Suppressor macrophage treated with lipopolysaccharide for 4 hours (primary cell): ENCODE measurements around the gene C3orf20.

Experiments
- DNase-seq: peaks from one replicate; pipeline ENCODE4 v3.0.0-alpha.2; 2020

The C3orf20 gene

DNA sequence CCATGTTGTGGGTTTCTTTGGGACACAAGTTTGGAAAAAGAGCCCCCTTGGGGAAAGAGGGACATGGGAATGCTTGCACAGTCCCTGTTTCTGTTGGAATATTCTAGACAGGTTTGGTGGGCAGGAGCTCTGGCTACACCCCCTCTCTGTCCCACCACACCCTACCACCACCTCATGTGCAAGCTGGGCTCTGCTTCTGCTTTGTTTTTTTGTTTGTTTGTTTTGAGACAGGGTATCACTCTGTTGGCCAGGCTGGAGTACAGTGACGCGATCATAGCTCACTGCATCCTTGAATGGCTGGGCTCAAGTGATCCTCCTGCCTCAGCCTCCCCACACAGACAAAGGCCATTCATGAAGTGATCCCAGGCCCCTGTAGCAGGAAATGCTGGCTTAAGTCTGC, 86.9 kb downstream of the C3orf20 start:
- no peak for DNase-seq

DNA sequence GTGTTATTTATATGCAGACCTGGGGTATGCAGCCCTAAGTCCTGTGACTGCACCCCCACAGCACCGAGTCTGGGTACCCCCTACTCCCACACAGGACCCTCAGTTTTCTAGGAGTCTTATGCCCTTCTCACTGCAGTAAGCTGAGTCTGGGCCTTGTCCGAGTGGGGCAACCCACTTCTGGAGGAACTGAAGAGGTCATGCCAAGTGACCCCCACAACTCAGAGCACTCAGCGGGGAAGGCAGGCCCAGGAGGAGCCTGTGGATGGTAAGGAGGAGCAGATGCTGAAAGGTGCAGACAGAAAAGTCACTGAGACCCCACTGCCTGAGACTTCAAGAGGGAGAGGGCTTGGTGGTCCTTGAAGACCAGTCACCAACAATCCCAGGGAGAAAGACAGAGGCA, 87.8 kb downstream of the C3orf20 start:
- no peak for DNase-seq

DNA sequence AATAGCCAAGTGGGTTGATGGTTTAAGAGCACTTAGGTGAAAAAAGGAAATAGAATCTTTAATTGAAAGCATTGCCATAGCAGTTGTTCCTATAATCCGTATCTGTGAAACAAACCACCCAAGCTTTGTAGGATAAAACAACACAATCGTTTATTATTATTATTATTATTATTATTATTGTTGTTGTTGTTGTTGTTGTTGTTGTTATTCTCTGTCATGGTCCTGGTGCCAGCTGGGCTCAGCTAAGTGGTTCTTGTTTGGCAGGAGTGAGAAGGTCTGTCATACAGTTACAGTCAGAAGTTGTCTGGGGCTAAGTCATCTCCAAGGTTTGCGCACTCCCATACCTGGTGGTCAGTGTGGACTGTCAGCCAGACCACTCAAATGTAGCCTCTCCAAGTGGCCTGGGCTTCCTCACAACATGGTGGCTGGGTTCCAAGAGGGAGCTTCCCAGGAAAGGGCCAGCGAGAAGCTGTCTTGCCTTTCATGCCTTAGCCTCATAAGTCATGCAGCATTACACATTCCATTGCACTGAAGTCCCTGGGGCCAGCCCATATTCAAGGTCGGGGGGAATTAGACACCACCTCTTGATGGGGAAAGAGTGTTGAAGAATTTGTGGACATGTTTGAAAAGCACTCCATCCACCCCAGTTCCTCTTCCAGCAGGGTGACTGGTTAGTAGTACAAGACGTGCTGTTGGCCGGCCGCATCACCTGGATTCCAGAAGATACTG, 89.6 kb downstream of the C3orf20 start:
- DNase-seq = no peak

DNA sequence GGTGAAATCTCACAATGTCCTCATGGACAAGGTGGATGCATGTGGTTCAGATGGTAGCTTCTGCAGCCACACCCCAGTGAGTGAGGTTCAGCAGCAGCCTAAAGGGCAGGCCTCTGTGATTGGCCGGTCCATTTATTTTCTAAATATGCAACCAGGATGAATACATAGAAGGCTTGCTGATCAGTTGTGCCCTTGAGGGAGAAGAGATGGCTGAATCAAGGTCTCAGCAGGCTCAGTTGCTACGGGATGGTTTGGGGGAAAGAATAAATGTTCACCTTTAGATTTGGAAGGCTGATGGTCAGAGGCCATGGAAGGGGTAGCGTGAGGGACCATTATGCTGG, 90.1 kb downstream of the C3orf20 start:
- DNase-seq = no peak

DNA sequence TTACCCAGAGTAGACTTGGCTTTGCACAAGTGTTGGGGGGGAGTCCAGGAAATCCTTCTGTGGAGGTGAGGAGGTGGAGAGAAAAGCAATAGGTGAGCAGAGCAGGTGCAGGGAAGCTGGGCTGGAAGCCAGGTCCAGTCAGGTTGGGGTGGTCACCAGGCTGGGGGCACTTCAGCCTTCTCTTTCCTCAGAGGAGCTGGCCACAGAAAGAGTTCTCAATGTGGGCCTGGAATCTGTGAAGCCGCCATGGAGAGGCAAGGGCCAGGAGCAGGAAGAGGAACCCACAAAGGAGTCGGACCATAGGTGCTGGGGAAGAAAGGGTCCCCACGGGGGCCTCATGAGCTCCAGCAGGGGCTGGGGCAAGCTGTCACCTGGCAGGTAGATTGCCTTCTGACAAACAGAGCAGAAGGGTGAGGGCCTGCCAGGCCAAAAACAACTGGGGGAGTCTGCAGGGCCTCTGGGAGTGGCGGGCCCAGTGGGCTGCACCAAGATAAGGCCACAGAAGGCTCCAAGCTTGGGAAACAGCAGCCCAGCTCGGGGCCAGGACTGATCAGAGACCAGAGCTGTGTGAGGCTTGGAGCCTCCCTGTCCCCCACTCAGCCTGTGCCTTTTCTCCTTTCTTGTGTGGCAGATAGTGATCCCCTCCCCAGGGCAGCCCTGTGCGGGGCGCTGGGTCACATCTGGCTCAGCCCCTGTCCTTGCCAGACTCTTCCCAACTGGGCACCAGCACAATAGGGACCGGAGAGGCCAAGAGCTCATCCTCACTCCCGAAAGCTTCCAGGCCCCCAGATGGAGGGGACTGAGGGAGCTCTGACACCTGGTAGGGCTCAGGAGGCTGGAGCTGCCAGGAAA, 90.9 kb downstream of the C3orf20 start:
- no peak for DNase-seq

DNA sequence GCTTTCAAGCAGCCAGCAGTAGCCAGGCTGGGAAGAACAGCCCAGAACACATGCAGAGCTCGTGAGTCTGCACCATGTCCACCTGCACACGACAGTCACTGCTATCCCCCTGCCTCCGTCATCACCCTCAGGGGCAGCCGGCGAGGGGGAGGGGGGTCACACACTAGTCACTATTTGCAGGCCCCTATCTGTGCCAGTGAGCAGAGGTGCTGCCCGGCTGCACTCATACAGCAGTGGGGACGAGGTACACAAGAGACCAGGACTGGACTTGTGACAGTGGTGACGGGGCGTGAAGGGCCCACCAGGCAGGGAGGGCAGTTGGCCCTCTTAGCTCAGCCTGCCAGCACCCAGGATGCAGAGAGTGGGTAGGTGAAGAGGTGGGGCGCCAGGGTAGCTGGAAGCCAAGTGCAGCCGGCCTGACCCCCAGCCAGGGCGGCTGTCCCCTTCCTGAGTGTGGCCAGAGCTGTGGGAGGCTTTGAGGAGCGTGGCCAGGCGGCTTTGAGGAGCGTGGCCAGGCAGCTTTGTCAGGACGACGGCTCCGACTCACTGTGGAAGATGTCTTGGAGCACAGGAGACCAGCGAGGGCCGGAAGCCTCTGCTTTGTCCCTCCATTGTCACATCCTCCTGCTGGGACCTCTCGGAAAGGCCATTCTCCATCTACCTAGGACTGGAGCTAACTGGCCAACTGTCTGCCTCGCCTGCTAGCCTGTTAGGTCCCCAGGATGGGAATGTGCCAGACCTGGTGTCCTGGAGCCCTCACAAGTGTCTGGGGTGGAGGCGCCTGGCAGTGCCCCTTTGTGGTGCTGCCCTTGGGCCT, 91.7 kb downstream of the C3orf20 start:
- DNase-seq = no peak

DNA sequence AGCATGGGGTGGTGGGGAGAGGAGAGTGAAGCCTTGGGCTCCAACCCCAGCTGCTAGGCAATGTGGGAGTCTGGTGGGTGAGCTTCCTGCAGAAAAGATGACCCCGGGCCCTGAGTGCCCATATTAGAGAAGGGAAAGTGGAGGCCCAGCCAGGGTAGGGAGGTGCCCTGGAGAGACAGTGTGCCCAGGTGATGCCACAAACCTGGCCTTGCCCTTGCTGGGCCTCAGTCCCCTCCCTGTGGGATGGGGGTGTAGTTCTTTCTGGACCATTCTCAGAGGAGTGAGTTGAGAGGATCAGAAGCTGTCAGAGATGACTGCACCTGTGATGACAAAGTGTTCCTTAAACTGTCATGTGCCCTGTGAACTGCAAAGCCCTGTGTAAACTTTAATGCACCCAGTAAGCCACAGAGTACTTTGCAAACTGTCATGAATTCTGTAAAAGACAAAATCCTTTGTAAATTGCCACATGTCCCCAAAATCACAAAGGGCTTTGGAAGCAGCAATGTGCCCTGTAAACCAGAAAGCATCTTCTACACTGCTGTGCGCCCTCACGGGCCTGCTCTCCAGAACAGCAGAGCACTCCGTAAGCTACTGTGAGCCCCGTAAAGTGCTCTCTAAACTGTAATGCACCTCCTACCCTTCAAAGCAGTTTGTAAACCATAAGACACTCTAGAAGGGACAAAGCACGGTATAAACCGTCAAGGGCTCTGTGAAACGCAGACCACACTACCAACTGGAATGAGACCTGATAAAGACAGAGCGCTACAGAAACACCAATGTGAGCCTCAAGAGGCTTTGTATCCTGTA, 92.5 kb downstream of the C3orf20 start:
- no peak for DNase-seq

DNA sequence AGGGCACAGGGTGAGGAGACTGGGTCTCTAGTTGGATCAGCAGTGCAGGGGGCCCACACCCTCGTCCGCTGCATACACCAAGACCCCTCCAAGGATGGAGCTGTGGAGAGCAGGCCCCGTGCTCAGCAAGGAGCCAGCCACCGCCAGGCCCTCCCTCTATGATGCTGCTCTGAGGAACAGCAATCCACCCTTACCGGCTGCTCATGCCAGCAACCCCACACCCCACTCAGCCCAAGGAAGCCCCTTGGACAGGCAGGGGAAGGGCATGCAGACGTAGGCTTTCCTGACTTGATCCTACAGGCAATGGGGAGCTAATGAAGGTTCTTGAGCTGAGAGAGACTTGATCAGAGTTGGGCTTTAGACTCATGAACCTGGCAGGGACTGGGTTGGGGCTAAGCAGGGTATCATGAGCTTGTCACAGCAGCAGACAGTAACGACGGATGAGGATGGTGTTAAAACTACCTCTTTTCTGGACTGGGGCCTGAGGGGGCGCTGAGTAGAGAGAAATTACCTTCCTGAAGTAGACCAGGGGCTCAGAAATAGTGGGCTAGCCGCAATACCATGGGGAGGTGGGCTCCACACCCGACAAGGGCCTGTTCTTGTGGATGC, 93.3 kb downstream of the C3orf20 start:
- DNase-seq = no peak

DNA sequence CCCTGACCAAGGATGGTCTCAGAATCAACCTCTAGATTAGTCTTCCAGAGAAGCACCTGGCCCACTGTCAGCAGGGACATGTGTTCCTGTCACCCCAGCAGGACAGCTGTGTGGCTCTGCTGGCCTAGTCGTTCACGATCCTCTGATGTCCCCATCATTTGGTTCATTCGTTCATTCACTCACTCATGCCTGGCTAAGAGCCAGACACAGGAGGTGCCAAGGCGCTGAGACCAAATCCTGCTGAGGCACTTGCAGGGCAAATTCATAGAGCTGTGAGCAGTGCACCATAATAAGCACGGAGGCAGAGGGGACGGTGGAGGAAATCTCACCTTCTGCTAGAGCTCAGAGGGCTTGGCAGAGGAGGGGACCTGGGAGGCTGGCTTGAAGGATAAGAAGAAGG, 93.9 kb downstream of the C3orf20 start:
- no peak for DNase-seq

DNA sequence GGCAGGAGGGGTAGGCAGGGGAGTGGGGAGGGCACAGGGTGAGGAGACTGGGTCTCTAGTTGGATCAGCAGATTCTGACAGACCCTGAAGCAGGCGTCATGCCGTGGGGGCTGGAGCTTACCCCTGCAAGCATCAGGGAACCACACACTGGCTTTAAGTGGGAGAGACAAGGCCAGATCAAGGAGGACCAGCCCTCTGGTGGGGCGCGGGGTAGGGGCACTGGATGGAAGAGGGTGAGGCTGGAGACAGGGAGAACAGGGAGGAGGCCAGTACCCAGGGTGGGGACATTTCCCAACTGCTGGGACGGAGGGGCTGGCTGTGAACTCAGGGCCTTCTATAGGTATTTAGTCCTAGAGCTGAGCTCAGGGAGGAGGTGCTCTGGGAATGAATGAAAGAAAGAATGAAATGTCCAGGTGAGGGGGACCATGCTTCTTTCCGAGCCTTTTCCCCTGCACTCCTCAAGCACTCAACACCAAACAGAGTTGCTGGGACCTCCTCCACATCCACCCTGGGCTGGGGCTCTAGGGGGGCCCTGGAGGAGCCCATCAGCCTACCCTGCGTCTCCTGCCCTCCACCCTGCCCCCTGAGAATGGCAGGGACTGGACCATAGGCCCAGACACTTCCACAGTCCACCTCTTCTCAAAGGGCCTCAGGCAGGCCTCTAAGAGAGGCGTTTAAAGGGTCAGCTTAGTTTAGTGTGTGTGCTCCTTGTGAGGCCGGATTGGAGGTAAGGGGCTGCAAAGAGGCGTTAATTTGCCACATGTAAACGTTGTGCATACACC, 94.8 kb downstream of the C3orf20 start:
- DNase-seq = no peak

DNA sequence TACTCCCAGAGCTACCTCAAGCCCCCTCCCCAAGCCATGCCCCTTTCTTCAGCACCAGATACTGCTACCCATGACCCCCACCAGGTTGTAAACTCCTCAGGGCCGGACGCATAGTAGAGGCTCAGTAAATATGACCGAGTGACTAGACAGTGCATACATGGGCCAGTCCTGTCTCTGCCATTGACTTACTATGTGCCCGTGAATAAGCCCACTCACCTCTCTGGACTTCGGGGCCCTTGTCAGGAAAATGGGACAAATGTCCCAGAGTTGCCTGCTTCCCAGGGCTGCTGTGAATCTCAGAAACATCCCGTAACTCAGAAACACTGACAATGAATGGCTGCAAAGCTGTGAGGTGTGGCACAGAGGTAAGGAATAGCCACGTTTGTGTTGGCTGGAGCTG, 95.7 kb downstream of the C3orf20 start:
- no peak for DNase-seq

DNA sequence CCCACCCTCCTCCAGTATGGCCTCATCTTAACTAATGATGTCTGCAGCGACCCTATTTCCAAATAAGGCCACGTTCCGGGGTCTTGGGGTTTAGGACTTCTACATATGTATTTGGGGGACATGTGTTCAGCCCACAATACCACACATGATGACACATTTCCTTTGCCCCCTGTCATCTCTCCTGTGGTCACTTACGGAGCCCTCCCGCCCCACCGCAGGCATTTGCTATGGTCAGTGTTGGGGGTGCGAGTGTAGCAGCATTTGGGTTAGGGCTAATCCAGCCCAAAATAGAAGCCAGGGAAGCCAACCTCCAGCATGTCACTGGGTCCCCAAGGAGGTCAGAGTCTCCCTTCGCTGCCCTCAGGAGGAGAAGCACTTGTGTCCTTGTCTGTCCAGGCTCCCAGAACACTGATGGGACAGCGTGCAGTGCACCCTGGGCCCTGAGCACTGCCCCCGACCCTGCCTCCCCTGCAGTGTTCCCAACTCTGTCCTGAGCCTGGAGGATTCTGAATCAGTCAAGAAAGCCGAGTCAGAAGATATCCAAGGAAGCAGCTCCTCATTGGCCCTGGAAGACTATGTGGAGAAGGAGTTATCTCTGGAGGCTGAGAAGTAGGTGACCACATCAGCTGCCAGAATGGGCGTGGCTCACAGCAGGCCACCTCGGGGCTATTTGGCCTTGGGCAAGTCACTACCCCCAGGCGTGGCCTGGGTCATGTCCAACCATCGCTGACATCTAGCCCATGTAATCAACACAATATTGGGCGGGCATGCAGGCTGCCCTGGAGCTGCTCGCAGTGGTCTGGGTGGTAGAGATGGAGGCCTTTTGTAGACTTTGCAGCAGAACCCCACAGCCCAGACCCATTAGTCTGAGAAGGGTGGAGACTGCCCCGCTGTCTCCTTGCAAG, 96.9 kb downstream of the C3orf20 start:
- DNase-seq = no peak

DNA sequence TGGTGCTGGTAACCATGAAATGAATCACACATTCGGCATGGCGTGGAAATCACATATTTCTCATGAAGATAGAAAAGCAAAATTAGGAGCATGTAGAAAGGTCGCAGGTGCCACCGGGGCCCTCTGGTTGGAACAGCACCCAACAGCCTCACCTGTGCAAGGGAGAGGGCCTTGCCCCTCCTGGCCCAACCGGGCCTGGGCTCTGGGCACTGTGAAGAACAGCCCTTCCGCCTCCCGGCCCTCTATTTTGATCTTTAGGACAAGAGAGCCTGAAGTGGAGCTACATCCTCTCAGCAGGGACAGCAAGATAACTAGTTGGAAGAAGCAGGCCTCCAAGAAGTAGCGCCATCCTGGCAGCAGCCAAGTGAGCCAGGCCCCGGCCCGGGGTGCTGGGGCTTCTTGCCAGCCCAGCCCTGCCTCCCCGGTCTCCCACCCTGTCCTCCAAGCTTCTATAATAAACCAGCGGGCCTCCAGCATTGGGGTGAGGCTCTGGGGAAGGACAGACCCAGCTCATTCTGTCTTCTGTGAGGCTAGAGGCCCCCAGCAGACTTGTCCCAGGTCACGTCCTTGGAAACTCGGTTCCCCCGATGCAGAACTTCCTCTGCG, 97.7 kb downstream of the C3orf20 start:
- no peak for DNase-seq

DNA sequence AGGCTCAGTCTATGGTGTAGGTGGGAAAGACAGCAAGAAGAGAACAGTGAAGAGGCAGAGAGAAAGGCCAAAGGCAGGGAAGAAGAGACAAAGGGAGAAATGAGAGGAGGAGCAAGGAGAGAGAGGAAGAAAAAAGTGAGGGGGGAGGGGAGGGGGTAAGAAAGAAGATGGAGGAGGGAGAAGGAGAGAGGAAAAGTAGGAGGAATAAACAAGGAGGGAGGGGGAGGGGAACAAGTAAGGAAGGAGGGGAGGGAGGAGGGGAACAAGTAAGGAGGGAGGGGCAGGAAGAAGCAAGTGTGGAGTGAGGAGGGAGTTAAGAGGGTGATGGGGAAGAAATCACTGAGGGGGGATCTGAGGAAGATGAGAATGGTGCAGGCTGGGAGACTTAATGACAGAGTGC, 98.3 kb downstream of the C3orf20 start:
- DNase-seq = no peak

DNA sequence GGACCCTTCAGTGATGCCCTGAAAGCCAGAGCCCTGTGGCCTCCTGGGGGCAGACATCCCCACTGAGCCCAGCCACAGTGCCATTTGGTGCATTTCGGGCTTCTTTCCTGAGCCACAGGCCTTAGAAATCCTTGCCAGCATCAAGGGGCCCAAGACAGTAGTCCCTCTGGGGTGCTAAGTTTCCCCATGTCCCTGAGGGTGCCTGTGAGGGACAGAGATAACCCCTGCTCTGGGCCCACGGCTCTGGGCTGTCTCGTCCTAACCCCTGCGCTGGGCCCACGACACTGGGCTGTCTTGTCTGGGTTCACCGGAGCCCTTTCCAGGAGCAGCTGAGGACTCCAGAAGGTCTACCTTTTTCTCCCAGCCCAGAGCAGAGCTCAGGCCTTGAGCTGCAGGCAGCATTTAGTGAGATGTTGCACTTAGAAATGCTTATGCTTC, 98.8 kb downstream of the C3orf20 start:
- no peak for DNase-seq

DNA sequence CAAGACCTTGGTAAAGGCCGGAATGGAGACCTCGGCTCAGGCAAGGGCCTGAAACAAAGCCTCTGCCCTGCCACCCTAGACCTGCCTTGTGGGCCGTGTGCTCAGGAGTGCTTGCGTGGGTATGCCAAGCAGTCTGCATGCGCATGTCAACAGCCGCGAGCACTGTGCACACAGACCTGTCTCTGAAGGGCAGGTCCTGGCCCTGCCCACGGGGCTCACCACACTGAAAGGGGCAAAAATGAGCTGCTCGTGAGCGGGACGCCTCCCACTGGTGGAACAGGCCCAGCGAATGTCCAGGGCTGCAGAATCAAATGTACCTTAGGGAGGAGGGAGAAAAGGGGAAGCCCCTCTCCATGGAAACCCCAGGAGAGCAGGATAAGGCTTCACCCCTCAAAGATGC, 99.5 kb downstream of the C3orf20 start:
- DNase-seq = no peak

DNA sequence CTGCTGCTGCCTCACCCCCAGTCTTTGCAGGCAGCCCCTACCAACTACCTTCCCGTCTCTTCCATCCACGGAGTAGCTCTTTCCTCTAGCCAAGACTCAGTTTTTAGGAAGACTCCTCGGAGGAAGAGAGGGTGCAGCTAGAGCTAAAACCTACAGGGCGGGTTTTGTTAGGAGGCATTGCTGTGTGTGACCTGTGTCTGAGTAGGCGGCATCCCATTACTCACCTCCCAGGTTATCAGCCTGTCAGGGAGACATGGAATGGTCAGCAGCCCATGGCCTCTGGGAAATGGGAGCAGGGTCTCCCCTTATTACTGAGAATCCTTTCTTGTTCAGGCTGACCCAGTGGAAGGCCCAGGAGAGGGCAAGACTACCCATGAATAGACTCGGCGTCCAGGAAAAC, 100.1 kb downstream of the C3orf20 start:
- no peak for DNase-seq

DNA sequence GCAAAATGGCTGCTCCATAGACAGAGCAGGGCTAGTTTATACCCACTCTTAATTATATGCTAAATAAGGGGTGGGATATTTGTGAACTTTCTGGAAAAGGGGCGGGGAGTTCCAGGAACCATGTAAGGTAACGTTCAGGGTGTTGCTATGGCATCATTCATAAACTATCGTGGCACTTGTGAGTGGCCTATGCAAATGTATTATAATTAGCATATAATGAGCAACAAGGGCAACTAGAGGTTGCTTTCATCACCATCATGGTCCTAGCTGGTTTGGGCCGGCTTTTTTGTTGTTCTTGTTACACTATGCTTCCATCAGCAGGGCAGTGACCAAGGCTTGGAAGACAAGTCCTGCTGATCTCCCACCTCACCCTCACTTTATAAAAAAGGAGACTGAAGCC, 100.6 kb downstream of the C3orf20 start:
- DNase-seq = no peak

DNA sequence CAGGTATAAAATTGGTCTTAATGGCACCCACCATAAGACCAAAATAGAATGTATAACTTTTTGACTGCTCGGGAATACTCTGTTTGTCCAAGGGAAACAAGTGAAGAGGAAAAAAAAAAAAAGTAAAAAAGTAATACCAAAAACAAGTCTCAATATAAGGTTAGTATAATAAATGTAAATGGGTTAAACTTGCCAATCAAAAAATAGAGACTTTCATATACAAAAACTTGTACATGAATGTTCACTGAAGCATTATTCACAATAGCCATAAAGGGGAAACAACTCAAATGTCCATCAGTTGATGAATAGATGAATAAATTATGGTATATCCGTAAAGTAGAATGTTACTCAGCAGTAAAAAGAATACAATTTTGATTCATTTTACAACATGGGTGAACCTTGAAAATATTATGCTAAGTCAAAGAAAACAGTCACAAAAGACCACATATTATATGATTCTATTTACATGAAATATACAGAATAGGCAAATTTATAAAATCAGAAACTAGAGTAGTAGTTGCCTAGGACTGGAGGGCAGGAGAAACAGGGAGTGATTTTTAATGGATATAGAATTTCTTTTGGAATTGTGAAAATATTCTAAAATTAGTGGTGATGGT, 104.2 kb downstream of the C3orf20 start:
- no peak for DNase-seq
